GM12878 (cell line): Measurements from ENCODE around the gene KLHL1. TPM values are rescaled to one million over a fixed set of nuclear protein-coding genes. Genes with fewer than 3 reads are reported as not detected.

Experiments
- ATAC-seq: fragments of 200-7000 bp; cut with Tn5 transposase; 3 replicates; pipeline ENCODE4 v1.9.1; 2020; ENCODE audit warnings: mild to moderate bottlenecking, moderate library complexity
- BruUV-seq: library from RNA; stranded (reverse); fragments of 400-500 nt; replicated peaks from 2 replicates; lab custom pipeline; 2021; lab: Mats Ljungman, UMichigan
- CTCF ChIA-PET: fragments of 300-600 bp; sonication (Branson Sonifier 250); formaldehyde crosslinking; extraction: SDS; loops from one replicate; lab custom pipeline; 2021; ENCODE audit warnings: inconsistent platforms; lab: Yijun Ruan, JAX
- POLR2A ChIA-PET: fragments of 350-600 bp; formaldehyde crosslinking; extraction: SDS; loops from one replicate; lab custom pipeline; 2021; ENCODE audit warnings: inconsistent platforms; lab: Charles Lee
- RAD21 ChIA-PET: fragments of 300-600 bp; sonication (Branson Sonifier 250); formaldehyde crosslinking; loops from one replicate; lab custom pipeline; 2023; ENCODE audit warnings: antibody characterized with exemption; ENCODE audit not compliant: unreplicated experiment; lab: Charles Lee
- SMC1A ChIA-PET: fragments of 300-600 bp; sonication (Branson Sonifier 250); formaldehyde crosslinking; loops from one replicate; lab custom pipeline; 2023; ENCODE audit not compliant: unreplicated experiment, uncharacterized antibody; lab: Charles Lee
- DNase-seq: peaks from one replicate; pipeline ENCODE4 v3.0.0-alpha.2; 2011; ENCODE audit warnings: low read depth, low spot score
- FAIRE-seq: peaks from 3 replicates; lab custom pipeline; 2011; peaks lifted over from hg19 to GRCh38; lab: Jason Lieb, UNC
- H2AFZ ChIP-seq: 2 replicates; pipeline ENCODE4 v1.6.0; 2011; ENCODE audit warnings: low read depth, low read length, control low read depth; ENCODE audit not compliant: control insufficient read depth
- H3K27ac ChIP-seq: 2 replicates; pipeline ENCODE4 v1.5.1; 2011; ENCODE audit warnings: control low read depth; ENCODE audit not compliant: control insufficient read depth, insufficient read depth
- H3K27me3 ChIP-seq, 2 experiments: replicated peaks in 1 of 2; 2 replicates each; pipeline versions ENCODE4 v1.6.0 to v1.6.1; 2011; ENCODE audit warnings: low read length in 1 of 2; ENCODE audit not compliant: control insufficient read depth in 2 of 2, insufficient read depth in 2 of 2
- H3K36me3 ChIP-seq, 2 experiments: 2 replicates each; pipeline ENCODE4 v1.5.1; 2011; ENCODE audit warnings: low read length in 1 of 2; ENCODE audit not compliant: control insufficient read depth in 2 of 2, insufficient read depth in 2 of 2
- H3K4me1 ChIP-seq: 2 replicates; pipeline ENCODE4 v1.6.1; 2011; ENCODE audit warnings: mild to moderate bottlenecking, low read length, moderate library complexity, mixed read lengths; ENCODE audit not compliant: control insufficient read depth, insufficient read depth
- H3K4me2 ChIP-seq: 2 replicates; pipeline ENCODE4 v1.6.0; 2011; ENCODE audit warnings: control low read depth; ENCODE audit not compliant: control insufficient read depth, insufficient read depth
- H3K4me3 ChIP-seq: fragments of 200-600 bp; sonication (generic); 2 replicates; pipeline ENCODE4 v1.5.1; 2016
- H3K79me2 ChIP-seq: 2 replicates; pipeline ENCODE4 v1.6.0; 2011; ENCODE audit warnings: low read length; ENCODE audit not compliant: control insufficient read depth, insufficient read depth
- H3K9ac ChIP-seq: 2 replicates; pipeline ENCODE4 v1.8.0; 2011; ENCODE audit warnings: low read length, control low read depth, mixed read lengths; ENCODE audit not compliant: control insufficient read depth, insufficient read depth
- H3K9me3 ChIP-seq: replicated peaks from 3 replicates; pipeline ENCODE4 v1.5.1; 2011; ENCODE audit warnings: mild to moderate bottlenecking, low read length; ENCODE audit not compliant: control insufficient read depth, insufficient read depth
- H4K20me1 ChIP-seq: 2 replicates; pipeline ENCODE4 v1.6.0; 2011; ENCODE audit not compliant: control insufficient read depth, insufficient read depth
- ATF7 ChIP-seq: fragments of 450-650 bp; IDR thresholded peaks from 2 replicates; pipeline ENCODE4 v1.6.1; 2016; ENCODE audit warnings: low read depth, mild to moderate bottlenecking
- CHD2 ChIP-seq: IDR thresholded peaks from 2 replicates; pipeline ENCODE4 v1.6.1; 2011; ENCODE audit warnings: low read depth, low read length, improper control_type of control experiment, borderline replicate concordance
- DPF2 ChIP-seq: fragments of 450-650 bp; IDR thresholded peaks from 2 replicates; pipeline ENCODE4 v1.6.1; 2017; ENCODE audit warnings: mild to moderate bottlenecking
- MXI1 ChIP-seq: fragments of 150-350 bp; IDR thresholded peaks from 2 replicates; pipeline ENCODE4 v1.6.1; 2011; ENCODE audit warnings: low read depth, mild to moderate bottlenecking, inconsistent platforms, low read length, improper control_type of control experiment
- POLR2A ChIP-seq: IDR thresholded peaks from 2 replicates; pipeline ENCODE4 v1.6.1; 2011; ENCODE audit warnings: low read depth, mild to moderate bottlenecking, low read length
- STAT1 ChIP-seq: fragments of 450-650 bp; conservative IDR thresholded peaks from 2 replicates; pipeline ENCODE4 v1.6.1; 2014; ENCODE audit warnings: antibody characterized with exemption, mild to moderate bottlenecking
- TCF12 ChIP-seq: IDR thresholded peaks from 2 replicates; pipeline ENCODE4 v1.6.1; 2011; ENCODE audit warnings: low read depth, mild to moderate bottlenecking, low read length
- YY1 ChIP-seq: IDR thresholded peaks from 2 replicates; pipeline ENCODE4 v1.6.1; 2011; ENCODE audit warnings: low read depth, mild to moderate bottlenecking, low read length
- ZNF384 ChIP-seq: IDR thresholded peaks from 2 replicates; pipeline ENCODE4 v1.6.1; 2012; ENCODE audit warnings: low read depth, mild to moderate bottlenecking, low read length, improper control_type of control experiment, borderline replicate concordance
- WGBS: methylation state at CpG from one replicate; pipeline ENCODE4 v1.1.6; 2016; ENCODE audit warnings: low lambda C conversion rate; ENCODE audit not compliant: insufficient replicate concordance, insufficient coverage; ENCODE audit errors: missing lambda C conversion rate; 5-methylcytosine and 5-hydroxymethylcytosine counted together
- in situ Hi-C: fragments of 300-500 bp; cut with MboI; formaldehyde crosslinking; loops from 9 replicates; pipeline ENCODE4 v1.14.3; 2018; ENCODE audit warnings: mixed read lengths
- intact Hi-C: fragments of 100-400 bp; cut with micrococcal nuclease; formaldehyde crosslinking; loops from one replicate; pipeline ENCODE4 v1.14.2; 2022; ENCODE audit not compliant: unreplicated experiment
- polyA plus RNA-seq, 11 experiments: library from polyadenylated mRNA; depleted of rRNA in 4 of 11; unstranded in 6 of 11; stranded (reverse) in 5 of 11; fragments of >200 nt; fragmentation: Nextera tagmentation in 4 of 11; fragmentation: Illumina TruSeq in 1 of 11; extraction: Ambion mirVana in 4 of 11; extraction: Trizol in 1 of 11; gene quantifications; 1 replicate in 1 of 11; 2 replicates in 10 of 11; pipeline versions ENCODE4 v1.2.1 to v1.2.3, GENCODE V29; 2011 to 2016; ENCODE audit warnings: inconsistent platforms in 2 of 11, missing spikeins in 2 of 11, low read depth in 1 of 11
- total RNA-seq, 4 experiments: library from RNA; depleted of rRNA in 3 of 4; stranded (reverse); fragments of >200 nt in 3 of 4; fragmentation: Illumina TruSeq in 1 of 4; extraction: Trizol in 1 of 4; gene quantifications; 2 replicates each; pipeline versions ENCODE4 v1.2.1 to v1.2.3, GENCODE V29; 2013 to 2021
- TF ChIP-seq, protein P1 (sequence below): IDR thresholded peaks from 2 replicates; pipeline ENCODE4 v1.6.1; 2011; ENCODE audit warnings: mild to moderate bottlenecking, low read depth, low read length, moderate library complexity; ENCODE audit not compliant: insufficient replicate concordance
- TF ChIP-seq, protein P2 (sequence below): IDR thresholded peaks from 2 replicates; pipeline ENCODE4 v1.6.1; 2012; ENCODE audit warnings: mild to moderate bottlenecking, low read depth, low read length

KLHL1 gene
- total and polyA plus RNA-seq, 10 of the 15 experiments (the other 5 are each of a cell fraction or from before 2014, with no cell fraction given), result 0.02 to 0.13 (median 0.05) TPM; not detected in 2

DNA sequence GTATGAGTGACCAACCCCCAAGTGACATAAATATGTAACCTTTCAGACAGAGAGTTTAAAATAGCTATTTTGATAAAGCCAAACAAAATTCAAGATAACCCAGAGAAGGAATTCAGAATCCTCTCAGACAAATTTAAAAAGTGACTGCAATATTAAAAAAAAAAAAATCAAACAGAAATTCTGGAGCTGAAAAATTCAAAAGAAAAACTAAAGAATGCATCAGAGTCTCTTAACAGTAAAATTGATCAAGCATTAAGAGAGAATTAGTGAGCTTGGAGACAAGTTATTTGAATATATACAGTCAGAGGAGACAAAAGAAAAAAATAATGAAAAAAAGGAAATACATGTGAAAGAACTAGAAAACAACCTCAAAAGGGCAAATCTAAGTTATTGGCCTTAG is 53.7 kb downstream of the KLHL1 start (continued):
- TF ChIP-seq, protein P1, sequence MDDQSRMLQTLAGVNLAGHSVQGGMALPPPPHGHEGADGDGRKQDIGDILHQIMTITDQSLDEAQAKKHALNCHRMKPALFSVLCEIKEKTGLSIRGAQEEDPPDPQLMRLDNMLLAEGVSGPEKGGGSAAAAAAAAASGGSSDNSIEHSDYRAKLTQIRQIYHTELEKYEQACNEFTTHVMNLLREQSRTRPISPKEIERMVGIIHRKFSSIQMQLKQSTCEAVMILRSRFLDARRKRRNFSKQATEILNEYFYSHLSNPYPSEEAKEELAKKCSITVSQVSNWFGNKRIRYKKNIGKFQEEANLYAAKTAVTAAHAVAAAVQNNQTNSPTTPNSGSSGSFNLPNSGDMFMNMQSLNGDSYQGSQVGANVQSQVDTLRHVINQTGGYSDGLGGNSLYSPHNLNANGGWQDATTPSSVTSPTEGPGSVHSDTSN, result no peak
- no peak for TF ChIP-seq STAT1
- TF ChIP-seq DPF2, result no peak
- TF ChIP-seq ATF7, result no peak
- no peak for TF ChIP-seq TCF12
- TF ChIP-seq ZNF384, result no peak
- TF ChIP-seq MXI1, result no peak
- TF ChIP-seq YY1, result no peak
- TF ChIP-seq POLR2A, result no peak

DNA sequence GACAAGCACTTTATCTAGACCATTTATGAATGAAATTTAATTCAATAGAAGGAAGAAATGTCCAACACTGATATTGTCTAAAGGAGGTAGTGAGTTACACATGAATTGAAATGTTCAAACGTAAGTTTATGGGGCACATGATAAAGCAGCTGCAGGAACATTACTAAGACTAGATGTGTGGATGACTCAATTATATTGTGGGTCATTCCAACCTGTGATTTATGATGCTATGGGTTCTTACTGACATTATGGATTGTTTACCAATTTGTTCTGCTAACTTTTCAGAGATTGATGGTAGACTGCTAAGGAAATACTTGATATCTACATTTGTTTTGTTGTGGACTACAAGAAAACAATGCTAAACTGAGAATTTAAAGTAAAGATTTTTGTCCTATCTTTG is 56.7 kb downstream of the KLHL1 start:
- intact Hi-C loops, result no loop called here
- H3K27me3 ChIP-seq, result no peaks in the 10 kb centered on the region
- H3K4me2 ChIP-seq, result no peak overlapping the region
- WGBS, result 9% methylated on average over 1 of the region's 1 CpG
- no peaks in the 10 kb centered on the region for H3K4me1 ChIP-seq
- H3K9me3 ChIP-seq, result no peaks in the 10 kb centered on the region
- CTCF ChIA-PET, result no interaction called here
- no peak overlapping the region for H3K27ac ChIP-seq
- SMC1A ChIA-PET, result no interaction called here
- BruUV-seq, result no TSS peak
- ATAC-seq (no peak), DNase-seq (no peak)
- no peaks in the 10 kb centered on the region for H4K20me1 ChIP-seq
- H3K4me3 ChIP-seq, result no peak overlapping the region
- no peaks in the 10 kb centered on the region for H3K79me2 ChIP-seq
- H2AFZ ChIP-seq, result no peak overlapping the region
- no peaks in the 10 kb centered on the region for H3K36me3 ChIP-seq
- POLR2A ChIA-PET, result no interaction called here
- RAD21 ChIA-PET, result no interaction called here
- in situ Hi-C loops, result no loop called here
- no peak overlapping the region for H3K9ac ChIP-seq
- TF ChIP-seq, protein P2, sequence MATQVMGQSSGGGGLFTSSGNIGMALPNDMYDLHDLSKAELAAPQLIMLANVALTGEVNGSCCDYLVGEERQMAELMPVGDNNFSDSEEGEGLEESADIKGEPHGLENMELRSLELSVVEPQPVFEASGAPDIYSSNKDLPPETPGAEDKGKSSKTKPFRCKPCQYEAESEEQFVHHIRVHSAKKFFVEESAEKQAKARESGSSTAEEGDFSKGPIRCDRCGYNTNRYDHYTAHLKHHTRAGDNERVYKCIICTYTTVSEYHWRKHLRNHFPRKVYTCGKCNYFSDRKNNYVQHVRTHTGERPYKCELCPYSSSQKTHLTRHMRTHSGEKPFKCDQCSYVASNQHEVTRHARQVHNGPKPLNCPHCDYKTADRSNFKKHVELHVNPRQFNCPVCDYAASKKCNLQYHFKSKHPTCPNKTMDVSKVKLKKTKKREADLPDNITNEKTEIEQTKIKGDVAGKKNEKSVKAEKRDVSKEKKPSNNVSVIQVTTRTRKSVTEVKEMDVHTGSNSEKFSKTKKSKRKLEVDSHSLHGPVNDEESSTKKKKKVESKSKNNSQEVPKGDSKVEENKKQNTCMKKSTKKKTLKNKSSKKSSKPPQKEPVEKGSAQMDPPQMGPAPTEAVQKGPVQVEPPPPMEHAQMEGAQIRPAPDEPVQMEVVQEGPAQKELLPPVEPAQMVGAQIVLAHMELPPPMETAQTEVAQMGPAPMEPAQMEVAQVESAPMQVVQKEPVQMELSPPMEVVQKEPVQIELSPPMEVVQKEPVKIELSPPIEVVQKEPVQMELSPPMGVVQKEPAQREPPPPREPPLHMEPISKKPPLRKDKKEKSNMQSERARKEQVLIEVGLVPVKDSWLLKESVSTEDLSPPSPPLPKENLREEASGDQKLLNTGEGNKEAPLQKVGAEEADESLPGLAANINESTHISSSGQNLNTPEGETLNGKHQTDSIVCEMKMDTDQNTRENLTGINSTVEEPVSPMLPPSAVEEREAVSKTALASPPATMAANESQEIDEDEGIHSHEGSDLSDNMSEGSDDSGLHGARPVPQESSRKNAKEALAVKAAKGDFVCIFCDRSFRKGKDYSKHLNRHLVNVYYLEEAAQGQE, result no peak
- TF ChIP-seq CHD2, result no peak
- TF ChIP-seq, all 136 proteins: peak for 0
- FAIRE-seq, result no peak
